ENCODE results near the gene CGAS. TPM values are rescaled to one million over a fixed set of nuclear protein-coding genes. Genes with fewer than 3 reads are reported as not detected.

CGAS gene
- total and polyA plus RNA-seq, 9 of the 15 experiments (the other 6 are each of a cell fraction or from before 2014, with no cell fraction given): 0.01 to 0.32 (median 0.06) TPM; not detected in 2

DNA sequence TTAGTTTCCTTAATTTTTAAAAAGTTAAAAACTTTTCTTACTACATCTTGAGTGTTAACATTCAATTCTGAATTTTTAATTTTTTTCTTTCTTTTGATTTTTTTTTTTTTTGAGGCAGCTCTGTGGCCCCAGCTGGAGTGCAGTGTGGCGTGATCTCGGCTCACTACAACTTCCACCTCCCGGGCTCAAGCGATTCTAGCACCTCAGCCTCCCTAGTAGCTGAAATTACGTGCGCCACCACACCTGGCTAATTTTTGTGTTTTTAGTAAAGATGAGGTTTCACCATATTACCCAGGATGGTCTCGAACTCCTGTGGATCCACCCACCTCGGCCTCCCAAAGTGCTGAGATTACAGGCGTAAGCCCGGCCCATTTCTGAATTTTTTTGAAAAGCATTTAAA lies 56.2 kb downstream of the CGAS start:
- BruUV-seq (replicated peaks): no TSS peak
- Histone ChIP-seq H3K9me1 (ENCODE audit: control insufficient read depth, insufficient read depth, low read length) (no peaks in the 10 kb centered on the region), H3K4me1 (replicated peaks in 1 of 2; ENCODE audit: control insufficient read depth in 2 of 2, insufficient read depth in 2 of 2, low read length in 2 of 2) (peaks cover 0 to 4% of the 10 kb centered on the region in 2 experiments; a peak in 1 of 5 replicates), H3K9me3 (replicated peaks; ENCODE audit: control insufficient read depth, insufficient read depth, low read depth, low read length) (no peaks in the 10 kb centered on the region; the same call in 1 of the 2 replicates), H3K4me2 (ENCODE audit: insufficient read depth, low read length) (no peak overlapping the region), H3K36me3 (ENCODE audit: control insufficient read depth, insufficient read depth, low read length) (no peaks in the 10 kb centered on the region), H3K27me3 (ENCODE audit: control insufficient read depth in 2 of 2, insufficient read depth in 2 of 2, low read length in 2 of 2) (no peaks in the 10 kb centered on the region), H4K20me1 (replicated peaks; ENCODE audit: control insufficient read depth, insufficient read depth, low read length) (no peaks in the 10 kb centered on the region), H3K79me2 (ENCODE audit: control insufficient read depth, insufficient read depth, low read length) (no peaks in the 10 kb centered on the region), H3K9ac (ENCODE audit: insufficient read depth in 1 of 2, low read depth in 2 of 2, low read length in 2 of 2) (no peak overlapping the region), H3K4me3 (no peak overlapping the region), H3K27ac (ENCODE audit: extremely low read depth, low read depth, low read length) (no peak overlapping the region), H2AFZ (ENCODE audit: low read depth, low read length) (no peak overlapping the region)
- no peak for ATAC-seq
- ChIA-PET CTCF (ENCODE audit: low intra/inter-chr PET ratio) (interaction anchor here (0.7 kb wide), 1 partner anchor 21 kb away, joined by 4 read pairs; no protein-coding TSS in a partner anchor), POLR2A (no interaction called here)
- FAIRE-seq: no peak
- in situ Hi-C loops (cut with MboI): no loop called here
- 85% methylated on average over 10 of the region's 10 CpGs for WGBS (ENCODE audit: insufficient coverage, low coverage, missing lambda C conversion rate)
- DNase-seq (ENCODE audit: extremely low read depth in 1 of 4, low spot score in 3 of 4): no peak
- intact Hi-C loops (cut with micrococcal nuclease): no loop called here
- TF ChIP-seq EWSR1 (IDR thresholded peaks at IDR 0.05; ENCODE audit: borderline replicate concordance, low read depth, partially characterized antibody) (no peak), YBX1 (IDR thresholded peaks at IDR 0.05) (no peak), NRF1 (conservative IDR thresholded peaks at IDR 0.05 in 1 of 2, IDR thresholded peaks at IDR 0.05 in 1 of 2) (no peak), NELFE (IDR thresholded peaks at IDR 0.05; ENCODE audit: insufficient read depth, insufficient read length) (no peak), SIN3B (IDR thresholded peaks at IDR 0.05; ENCODE audit: low read depth) (no peak), HIVEP1 (CRISPR knock-in tag; IDR thresholded peaks at IDR 0.05) (no peak), ESRRB (CRISPR knock-in tag; IDR thresholded peaks at IDR 0.05; ENCODE audit: borderline replicate concordance) (no peak), ZNF561 (CRISPR knock-in tag; conservative IDR thresholded peaks at IDR 0.05) (no peak), ZNF778 (CRISPR knock-in tag; IDR thresholded peaks at IDR 0.05) (no peak), HDAC6 (IDR thresholded peaks at IDR 0.05; ENCODE audit: low read depth, low read length) (no peak)
- TF ChIP-seq, protein P1, sequence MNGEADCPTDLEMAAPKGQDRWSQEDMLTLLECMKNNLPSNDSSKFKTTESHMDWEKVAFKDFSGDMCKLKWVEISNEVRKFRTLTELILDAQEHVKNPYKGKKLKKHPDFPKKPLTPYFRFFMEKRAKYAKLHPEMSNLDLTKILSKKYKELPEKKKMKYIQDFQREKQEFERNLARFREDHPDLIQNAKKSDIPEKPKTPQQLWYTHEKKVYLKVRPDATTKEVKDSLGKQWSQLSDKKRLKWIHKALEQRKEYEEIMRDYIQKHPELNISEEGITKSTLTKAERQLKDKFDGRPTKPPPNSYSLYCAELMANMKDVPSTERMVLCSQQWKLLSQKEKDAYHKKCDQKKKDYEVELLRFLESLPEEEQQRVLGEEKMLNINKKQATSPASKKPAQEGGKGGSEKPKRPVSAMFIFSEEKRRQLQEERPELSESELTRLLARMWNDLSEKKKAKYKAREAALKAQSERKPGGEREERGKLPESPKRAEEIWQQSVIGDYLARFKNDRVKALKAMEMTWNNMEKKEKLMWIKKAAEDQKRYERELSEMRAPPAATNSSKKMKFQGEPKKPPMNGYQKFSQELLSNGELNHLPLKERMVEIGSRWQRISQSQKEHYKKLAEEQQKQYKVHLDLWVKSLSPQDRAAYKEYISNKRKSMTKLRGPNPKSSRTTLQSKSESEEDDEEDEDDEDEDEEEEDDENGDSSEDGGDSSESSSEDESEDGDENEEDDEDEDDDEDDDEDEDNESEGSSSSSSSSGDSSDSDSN (IDR thresholded peaks at IDR 0.05; ENCODE audit: borderline replicate concordance in 1 of 2, low read depth in 2 of 2, low read length in 2 of 2): no peak

All from K562 (cell line).